HAP-1 (cell line): ENCODE measurements around the gene PRR15L.
"Not testable (repeated sequence)": the region's sequence is repeated elsewhere in the genome, so short reads cannot be mapped to it uniquely, and the experiment has no call there.

ENCODE experiments used
- DNase-seq, 2 experiments: peaks; one replicate each; pipeline ENCODE4 v3.0.0-alpha.2; 2016 to 2020; ENCODE audit warnings: low spot score in 2 of 2
- H3K27me3 ChIP-seq: fragments of 250-450 bp; sonication (Bioruptor Pico); 2 replicates; pipeline ENCODE4 v1.5.1; 2020; ENCODE audit warnings: low read depth, mild to moderate bottlenecking, moderate library complexity
- H3K36me3 ChIP-seq: fragments of 250-450 bp; sonication (Bioruptor Pico); replicated peaks from 2 replicates; pipeline ENCODE4 v1.5.1; 2020; ENCODE audit warnings: mild to moderate bottlenecking
- H3K4me1 ChIP-seq: fragments of 250-450 bp; sonication (Bioruptor Pico); 2 replicates; pipeline ENCODE4 v1.5.1; 2020; ENCODE audit warnings: mild to moderate bottlenecking
- H3K4me3 ChIP-seq: fragments of 250-450 bp; sonication (Bioruptor Pico); 2 replicates; pipeline ENCODE4 v1.5.1; 2020; ENCODE audit warnings: mild to moderate bottlenecking, moderate library complexity
- H3K9me3 ChIP-seq: fragments of 250-450 bp; sonication (Bioruptor Pico); 2 replicates; pipeline ENCODE4 v1.5.1; 2020; ENCODE audit warnings: mild to moderate bottlenecking, moderate library complexity
- in situ Hi-C: fragments of 300-500 bp; cut with MboI; formaldehyde crosslinking; loops from 3 replicates; pipeline ENCODE4 v1.14.3; 2020; ENCODE audit warnings: low sequenced_read_pairs, inconsistent platforms, mixed read lengths

The PRR15L gene

DNA sequence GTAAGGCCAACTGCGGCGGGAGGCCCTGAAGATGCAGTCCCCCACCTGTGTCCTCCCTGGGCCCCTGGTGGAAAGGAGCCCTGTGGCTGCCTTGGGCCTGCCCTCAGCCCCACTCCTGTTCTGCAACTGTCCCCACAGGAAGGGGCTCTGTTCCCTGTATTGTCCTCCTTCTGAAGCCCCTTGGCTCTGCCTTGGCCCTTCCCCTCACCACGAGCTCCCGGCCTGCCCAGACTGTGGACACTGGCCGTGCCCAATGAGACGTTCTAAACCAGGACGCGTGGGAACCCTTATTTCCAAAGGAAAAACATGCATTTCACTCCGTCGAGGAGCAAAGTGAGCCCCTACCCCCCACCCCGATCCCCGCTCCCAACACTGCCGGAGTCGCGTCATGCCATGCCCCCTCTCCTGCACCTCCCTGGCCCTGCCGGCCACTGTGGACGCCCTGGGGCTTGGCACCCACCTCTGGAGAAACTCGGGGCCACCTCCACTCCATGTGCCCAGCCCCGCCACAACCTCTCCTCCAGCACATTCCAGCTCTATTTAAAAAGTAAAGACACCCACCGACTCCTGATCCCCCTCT is 29.8 kb downstream of the PRR15L start:
- in situ Hi-C loops: no loop called here

DNA sequence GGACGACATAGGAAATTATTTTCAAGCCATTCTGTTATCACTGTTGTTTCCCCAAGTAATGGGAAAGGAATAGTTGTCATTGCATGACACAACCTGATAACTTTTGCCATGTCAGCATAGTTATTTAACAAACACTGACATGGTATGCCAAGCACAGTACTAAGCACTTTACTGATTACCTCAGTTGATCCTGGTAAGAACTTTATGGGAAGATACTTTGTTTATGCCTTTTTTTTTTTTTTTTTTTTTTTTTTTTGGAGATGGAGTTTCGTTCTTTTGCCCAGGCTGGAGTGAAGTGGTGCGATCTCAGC is 32.0 kb downstream of the PRR15L start:
- H3K36me3 ChIP-seq: peaks cover 25% of the 10 kb centered on the region
- no peak overlapping the region for H3K4me3 ChIP-seq
- in situ Hi-C loops: no loop called here
- H3K9me3 ChIP-seq: no peaks in the 10 kb centered on the region
- no peaks in the 10 kb centered on the region for H3K27me3 ChIP-seq
- no peaks in the 10 kb centered on the region for H3K4me1 ChIP-seq
- DNase-seq: no peak

More for the DNA sequence above, 29.8 kb downstream of the PRR15L start:
- DNase-seq: no peak
- H3K36me3 ChIP-seq: peaks cover 24% of the 10 kb centered on the region
- no peak overlapping the region for H3K4me3 ChIP-seq
- H3K27me3 ChIP-seq: no peaks in the 10 kb centered on the region
- no peaks in the 10 kb centered on the region for H3K9me3 ChIP-seq
- no peaks in the 10 kb centered on the region for H3K4me1 ChIP-seq

DNA sequence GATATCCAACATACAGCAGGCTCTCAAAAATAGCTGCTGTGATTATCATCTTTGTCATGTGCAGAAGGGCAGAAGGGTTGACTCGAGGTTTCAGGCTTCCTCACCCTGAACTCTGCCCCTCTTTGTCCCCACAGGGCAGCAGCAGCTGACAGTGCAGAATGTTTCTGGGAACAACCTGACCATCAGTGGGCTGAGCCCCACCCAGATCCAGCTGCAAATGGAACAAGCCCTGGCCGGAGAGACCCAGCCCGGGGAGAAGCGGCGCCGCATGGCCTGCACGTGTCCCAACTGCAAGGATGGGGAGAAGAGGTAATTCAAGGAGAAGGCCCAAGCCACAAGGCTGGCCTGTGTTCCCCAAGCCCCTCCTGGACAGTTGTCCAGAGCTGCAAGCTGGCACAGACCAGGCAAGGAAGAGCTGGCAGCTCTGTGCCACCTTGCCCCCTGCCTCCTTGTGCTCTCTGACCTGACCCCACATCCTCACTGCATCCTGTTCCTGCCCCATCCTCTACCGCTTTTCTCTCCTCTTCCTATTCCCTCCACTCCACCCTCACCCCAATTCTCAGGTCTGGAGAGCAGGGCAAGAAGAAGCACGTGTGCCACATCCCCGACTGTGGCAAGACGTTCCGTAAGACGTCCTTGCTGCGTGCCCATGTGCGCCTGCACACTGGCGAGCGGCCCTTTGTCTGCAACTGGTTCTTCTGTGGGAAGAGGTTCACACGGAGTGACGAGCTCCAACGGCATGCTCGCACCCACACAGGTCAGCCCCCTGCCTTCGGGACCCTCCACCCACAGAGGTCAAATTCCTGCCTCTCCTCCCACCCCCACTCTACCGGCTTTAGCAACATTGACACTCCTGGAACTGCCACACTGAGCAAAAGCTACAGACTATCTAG is 32.7 kb downstream of the PRR15L start:
- in situ Hi-C loops: no loop called here
- H3K9me3 ChIP-seq: no peaks in the 10 kb centered on the region
- H3K4me1 ChIP-seq: no peaks in the 10 kb centered on the region
- H3K4me3 ChIP-seq: no peak overlapping the region
- H3K27me3 ChIP-seq: no peaks in the 10 kb centered on the region
- DNase-seq: no peak
- peaks cover 25% of the 10 kb centered on the region for H3K36me3 ChIP-seq

DNA sequence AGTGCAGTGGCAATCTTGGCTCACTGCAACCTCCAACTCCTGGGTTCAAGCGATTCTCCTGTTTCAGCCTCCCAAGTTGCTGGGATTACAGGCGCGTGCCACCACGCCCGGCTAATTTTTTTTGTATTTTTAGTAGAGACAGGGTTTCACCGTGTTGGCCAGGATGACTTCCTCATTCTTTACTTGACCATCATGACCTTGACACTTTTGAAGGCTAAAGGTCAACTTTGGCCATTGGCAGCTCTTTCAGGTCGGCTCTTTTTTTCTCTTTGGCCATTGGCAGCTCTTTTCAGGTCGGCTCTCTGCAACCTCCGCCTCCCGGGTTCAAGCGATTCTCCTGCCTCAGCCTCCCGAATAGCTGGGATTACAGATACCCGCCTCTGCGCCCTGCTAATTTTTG is 37.8 kb downstream of the PRR15L start:
- DNase-seq, H3K4me3 ChIP-seq, H3K27me3 ChIP-seq, H3K4me1 ChIP-seq, in situ Hi-C loops, H3K9me3 ChIP-seq: not testable (repeated sequence)
- H3K36me3 ChIP-seq: peaks cover 19% of the 10 kb centered on the region

GRCh38 chr17:47918991-47919390 is 38.7 kb downstream of the PRR15L start:
- H3K27me3 ChIP-seq: no peaks in the 10 kb centered on the region
- H3K9me3 ChIP-seq: no peaks in the 10 kb centered on the region
- in situ Hi-C loops: no loop called here
- peaks cover 10% of the 10 kb centered on the region for H3K36me3 ChIP-seq
- no peak for DNase-seq
- no peaks in the 10 kb centered on the region for H3K4me1 ChIP-seq
- no peak overlapping the region for H3K4me3 ChIP-seq

DNA sequence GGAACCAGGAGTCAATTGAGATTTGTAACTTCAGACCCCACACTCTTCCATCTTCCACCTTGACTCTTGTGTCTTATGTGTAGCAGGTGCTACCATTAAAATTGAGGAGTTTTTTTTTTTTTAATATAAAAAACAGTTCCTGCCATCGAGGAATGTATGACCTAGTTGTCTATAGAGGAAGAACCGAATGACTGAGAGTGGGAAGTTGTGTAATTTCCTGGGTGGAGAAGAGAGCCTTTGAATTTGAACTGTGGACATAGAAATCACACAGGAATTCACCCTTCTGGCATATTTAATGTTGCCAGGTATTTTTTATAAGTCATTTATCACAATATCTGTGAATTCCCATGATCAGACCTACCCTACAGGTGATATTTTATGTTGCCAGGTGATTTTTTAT is 39.7 kb downstream of the PRR15L start:
- no peak overlapping the region for H3K4me3 ChIP-seq
- no peaks in the 10 kb centered on the region for H3K9me3 ChIP-seq
- DNase-seq: no peak
- no peaks in the 10 kb centered on the region for H3K4me1 ChIP-seq
- peaks cover 6% of the 10 kb centered on the region; the same call in 1 of the 2 replicates for H3K36me3 ChIP-seq
- in situ Hi-C loops: no loop called here
- H3K27me3 ChIP-seq: no peaks in the 10 kb centered on the region

- Histone ChIP-seq H3K4me1 (no peaks in the 10 kb centered on the region), H3K4me3 (no peak overlapping the region), H3K27me3 (no peaks in the 10 kb centered on the region), H3K36me3 (peaks cover 4% of the 10 kb centered on the region; the same call in 1 of the 2 replicates), H3K9me3 (no peaks in the 10 kb centered on the region)
- DNase-seq: no peak
- in situ Hi-C loops: no loop called here
Observed at GRCh38 chr17:47917581-47917980, 40.1 kb downstream of the PRR15L start.

- Histone ChIP-seq H3K27me3 (no peaks in the 10 kb centered on the region), H3K4me1 (no peaks in the 10 kb centered on the region), H3K9me3 (no peaks in the 10 kb centered on the region), H3K4me3 (no peak overlapping the region), H3K36me3 (peaks cover 4% of the 10 kb centered on the region; the same call in 1 of the 2 replicates)
- in situ Hi-C loops: no loop called here
- DNase-seq: no peak
Observed at GRCh38 chr17:47916489-47917208, 41.0 kb downstream of the PRR15L start.

- Histone ChIP-seq H3K27me3 (no peaks in the 10 kb centered on the region), H3K4me3 (no peak overlapping the region), H3K36me3 (peaks cover 4% of the 10 kb centered on the region; the same call in 1 of the 2 replicates), H3K4me1 (no peaks in the 10 kb centered on the region), H3K9me3 (no peaks in the 10 kb centered on the region)
- in situ Hi-C loops: no loop called here
- DNase-seq: no peak
Observed at GRCh38 chr17:47915776-47916398, 41.8 kb downstream of the PRR15L start.

DNA sequence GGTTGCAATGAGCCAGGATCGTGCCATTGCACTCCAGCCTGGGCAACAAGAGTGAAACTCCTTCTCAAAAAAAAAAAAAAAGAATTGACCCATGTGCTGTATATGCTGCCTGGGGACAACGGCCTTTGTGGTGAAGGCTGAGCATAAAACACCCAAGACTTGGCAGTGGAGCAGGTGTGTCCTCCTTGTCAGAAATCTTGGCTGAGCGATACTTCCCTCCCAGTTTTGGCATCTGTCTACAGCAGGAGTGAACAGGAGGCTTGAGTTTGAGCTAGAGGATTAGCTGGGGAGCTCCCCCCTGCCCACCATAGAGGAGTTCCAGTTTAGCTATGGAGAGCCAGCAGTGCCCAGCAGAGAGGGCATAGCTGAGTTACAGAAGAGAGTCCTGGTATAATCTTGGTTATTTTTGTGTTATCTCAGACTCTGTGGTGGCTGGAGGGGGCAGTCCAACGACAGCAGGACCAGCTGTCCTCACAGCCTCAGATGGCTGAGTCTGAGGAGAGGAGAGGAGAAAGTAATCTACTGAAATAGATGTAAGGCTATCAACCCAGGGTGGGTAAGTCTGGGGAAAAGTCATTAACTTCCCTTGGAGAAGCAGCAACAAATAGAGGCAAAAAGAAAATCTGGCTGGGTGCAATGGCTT is 43.3 kb downstream of the PRR15L start:
- no peaks in the 10 kb centered on the region for H3K27me3 ChIP-seq
- in situ Hi-C loops: no loop called here

DNA sequence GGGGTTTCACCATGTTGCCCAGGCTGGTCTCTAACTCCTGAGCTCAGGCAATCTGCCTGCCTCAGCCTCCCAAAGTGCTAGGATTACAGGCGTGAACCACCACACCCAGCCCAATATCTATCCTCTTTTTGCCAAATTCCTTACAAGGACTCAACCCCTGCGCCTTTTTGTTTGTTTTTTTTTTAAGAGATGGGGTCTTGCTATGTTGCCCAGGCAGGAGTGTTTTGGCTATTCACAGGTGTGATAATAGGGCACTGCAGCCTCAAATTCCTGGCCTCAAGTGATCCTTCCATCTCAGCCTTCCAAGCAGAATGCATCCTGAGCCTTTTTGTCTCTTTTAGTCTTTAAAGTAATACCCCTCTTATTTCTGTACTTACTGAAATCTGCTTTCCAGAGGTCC is 44.6 kb downstream of the PRR15L start:
- Histone ChIP-seq H3K4me3 (no peak overlapping the region), H3K27me3 (no peaks in the 10 kb centered on the region), H3K4me1 (no peaks in the 10 kb centered on the region), H3K36me3 (peaks cover 4% of the 10 kb centered on the region; the same call in 1 of the 2 replicates), H3K9me3 (no peaks in the 10 kb centered on the region)
- in situ Hi-C loops: no loop called here
- no peak for DNase-seq

More for the DNA sequence above, 43.3 kb downstream of the PRR15L start:
- no peaks in the 10 kb centered on the region for H3K4me1 ChIP-seq
- peaks cover 4% of the 10 kb centered on the region; the same call in 1 of the 2 replicates for H3K36me3 ChIP-seq
- DNase-seq: no peak
- H3K4me3 ChIP-seq: no peak overlapping the region
- H3K9me3 ChIP-seq: no peaks in the 10 kb centered on the region

GRCh38 chr17:47907932-47908562 is 49.6 kb downstream of the PRR15L start:
- Histone ChIP-seq H3K4me3 (no peak overlapping the region), H3K9me3 (no peaks in the 10 kb centered on the region), H3K4me1 (no peaks in the 10 kb centered on the region), H3K36me3 (no peaks in the 10 kb centered on the region), H3K27me3 (no peaks in the 10 kb centered on the region)
- no peak for DNase-seq
- in situ Hi-C loops: no loop called here

- in situ Hi-C loops: no loop called here
- no peaks in the 10 kb centered on the region for H3K27me3 ChIP-seq
- no peaks in the 10 kb centered on the region for H3K4me1 ChIP-seq
- no peak overlapping the region for H3K4me3 ChIP-seq
- DNase-seq: no peak
- no peaks in the 10 kb centered on the region for H3K36me3 ChIP-seq
- H3K9me3 ChIP-seq: no peaks in the 10 kb centered on the region
Observed at GRCh38 chr17:47906443-47906842, 51.2 kb downstream of the PRR15L start.
